SJSA1 (cell line): Measurements from ENCODE around the gene PEPD. TPM values are rescaled to one million over a fixed set of nuclear protein-coding genes. Genes with fewer than 3 reads are reported as not detected.

Source experiments
- DNase-seq, 2 experiments: peaks; one replicate each; pipeline ENCODE4 v3.0.0-alpha.2; 2015 to 2020; ENCODE audit warnings: low spot score in 2 of 2, low read depth in 1 of 2
- H3K27ac ChIP-seq: fragments of 250-450 bp; sonication (Bioruptor Pico); 2 replicates; pipeline ENCODE4 v1.5.1; 2020; ENCODE audit warnings: mild to moderate bottlenecking, moderate library complexity
- H3K27me3 ChIP-seq: fragments of 250-450 bp; sonication (Bioruptor Pico); replicated peaks from 2 replicates; pipeline ENCODE4 v1.5.1; 2020; ENCODE audit warnings: mild to moderate bottlenecking, moderate library complexity
- H3K36me3 ChIP-seq: fragments of 250-450 bp; sonication (Bioruptor Pico); 2 replicates; pipeline ENCODE4 v1.5.1; 2020; ENCODE audit warnings: mild to moderate bottlenecking
- H3K4me1 ChIP-seq: fragments of 250-450 bp; sonication (Bioruptor Pico); replicated peaks from 2 replicates; pipeline ENCODE4 v1.6.1; 2021; ENCODE audit warnings: mild to moderate bottlenecking
- H3K4me3 ChIP-seq: fragments of 250-450 bp; sonication (Bioruptor Pico); 2 replicates; pipeline ENCODE4 v1.5.1; 2020; ENCODE audit warnings: mild to moderate bottlenecking
- H3K9me3 ChIP-seq: fragments of 250-450 bp; sonication (Bioruptor Pico); replicated peaks from 2 replicates; pipeline ENCODE4 v1.5.1; 2020; ENCODE audit warnings: mild to moderate bottlenecking
- total RNA-seq: library from RNA; depleted of rRNA; stranded (reverse); fragments of >200 nt; shearing (Covaris generic); gene quantifications from 2 replicates; pipeline ENCODE4 v1.2.3, GENCODE V29; 2014

PEPD gene
- total RNA-seq, 1 experiment from 2014 or later = 137 TPM

DNA sequence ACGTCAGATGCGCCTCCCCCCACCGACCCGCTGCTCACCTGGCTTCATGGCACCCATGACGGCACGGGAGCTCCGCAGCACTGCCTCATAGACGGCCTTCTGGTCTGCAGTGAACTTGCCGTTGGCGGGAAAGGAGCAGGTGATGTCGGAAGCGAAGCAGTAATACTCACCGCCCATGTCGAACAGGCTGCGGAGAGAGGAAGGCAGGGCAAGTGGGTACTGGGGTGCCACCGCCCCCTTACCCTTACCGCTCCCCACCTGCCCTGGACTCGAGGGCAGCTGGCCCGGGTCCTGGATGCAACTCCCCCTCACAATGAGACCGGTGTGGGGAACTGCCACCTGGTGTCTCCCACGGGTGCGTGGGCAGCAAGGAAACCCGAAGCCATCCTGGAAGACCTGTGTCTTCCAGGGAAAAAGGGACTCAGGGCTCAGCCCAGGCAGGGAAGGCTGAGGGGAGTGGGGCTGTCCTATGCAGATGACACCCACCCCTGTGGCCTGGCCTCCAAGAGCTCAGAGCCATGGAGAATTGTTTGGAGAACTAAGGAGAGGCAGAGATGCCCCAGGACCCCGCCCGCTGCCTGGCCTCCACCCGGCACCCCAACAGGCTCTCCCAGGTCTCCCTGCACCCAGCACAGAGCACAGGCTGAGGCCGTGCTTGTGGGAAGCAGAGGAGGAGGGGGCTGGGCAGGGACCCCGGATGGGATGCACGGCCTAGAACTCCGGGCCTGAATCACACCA is 119.7 kb downstream of the PEPD start:
- H3K4me3 ChIP-seq = no peak overlapping the region
- no peak overlapping the region for H3K27ac ChIP-seq
- H3K9me3 ChIP-seq = no peaks in the 10 kb centered on the region
- DNase-seq = no peak
- H3K4me1 ChIP-seq = peaks cover 48% of the 10 kb centered on the region
- peaks cover 35% of the 10 kb centered on the region for H3K36me3 ChIP-seq
- no peaks in the 10 kb centered on the region for H3K27me3 ChIP-seq

DNA sequence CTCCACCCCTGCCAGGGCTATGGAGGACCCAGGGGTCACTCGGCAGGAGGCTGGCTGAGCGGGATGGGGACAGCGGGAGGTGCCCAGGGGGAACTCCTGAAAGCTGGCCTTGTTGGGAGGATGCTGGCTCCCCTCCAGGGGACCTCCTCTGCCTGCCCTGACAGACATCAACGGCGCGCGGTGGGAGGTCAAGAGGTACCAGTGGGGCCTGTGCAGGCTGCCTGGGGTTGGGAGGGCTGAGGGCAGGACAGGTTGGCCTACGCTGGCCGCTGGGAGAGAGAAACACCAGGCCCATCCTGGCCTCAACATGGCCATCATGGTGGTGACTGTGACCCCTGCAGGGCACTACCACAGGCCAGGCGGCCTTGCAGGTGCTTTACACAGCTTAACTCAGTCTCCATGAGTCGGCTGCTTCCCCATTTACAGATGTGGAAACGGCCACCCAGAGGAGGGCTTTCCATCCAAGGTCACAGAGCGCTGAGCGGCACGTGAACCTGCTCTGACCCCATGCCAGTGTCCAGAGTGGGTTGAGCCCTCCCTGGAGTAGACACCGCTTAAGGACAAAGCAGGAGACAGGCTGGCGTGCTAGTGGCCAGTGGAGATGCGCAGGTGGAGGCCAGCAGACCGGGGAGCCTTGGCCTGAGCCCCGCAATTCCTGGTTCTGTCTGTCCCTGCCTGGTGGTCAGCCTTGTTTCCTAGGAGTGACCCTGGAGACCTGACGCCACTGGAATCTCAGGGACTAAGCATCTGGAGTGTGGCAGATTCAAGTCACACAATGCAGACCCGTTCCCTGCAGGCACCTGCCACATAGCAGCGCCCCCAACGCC is 120.5 kb downstream of the PEPD start:
- H3K4me1 ChIP-seq = peaks cover 51% of the 10 kb centered on the region
- H3K9me3 ChIP-seq = no peaks in the 10 kb centered on the region
- no peak overlapping the region for H3K4me3 ChIP-seq
- peaks cover 28% of the 10 kb centered on the region for H3K36me3 ChIP-seq
- no peaks in the 10 kb centered on the region for H3K27me3 ChIP-seq
- no peak for DNase-seq
- H3K27ac ChIP-seq = no peak overlapping the region

DNA sequence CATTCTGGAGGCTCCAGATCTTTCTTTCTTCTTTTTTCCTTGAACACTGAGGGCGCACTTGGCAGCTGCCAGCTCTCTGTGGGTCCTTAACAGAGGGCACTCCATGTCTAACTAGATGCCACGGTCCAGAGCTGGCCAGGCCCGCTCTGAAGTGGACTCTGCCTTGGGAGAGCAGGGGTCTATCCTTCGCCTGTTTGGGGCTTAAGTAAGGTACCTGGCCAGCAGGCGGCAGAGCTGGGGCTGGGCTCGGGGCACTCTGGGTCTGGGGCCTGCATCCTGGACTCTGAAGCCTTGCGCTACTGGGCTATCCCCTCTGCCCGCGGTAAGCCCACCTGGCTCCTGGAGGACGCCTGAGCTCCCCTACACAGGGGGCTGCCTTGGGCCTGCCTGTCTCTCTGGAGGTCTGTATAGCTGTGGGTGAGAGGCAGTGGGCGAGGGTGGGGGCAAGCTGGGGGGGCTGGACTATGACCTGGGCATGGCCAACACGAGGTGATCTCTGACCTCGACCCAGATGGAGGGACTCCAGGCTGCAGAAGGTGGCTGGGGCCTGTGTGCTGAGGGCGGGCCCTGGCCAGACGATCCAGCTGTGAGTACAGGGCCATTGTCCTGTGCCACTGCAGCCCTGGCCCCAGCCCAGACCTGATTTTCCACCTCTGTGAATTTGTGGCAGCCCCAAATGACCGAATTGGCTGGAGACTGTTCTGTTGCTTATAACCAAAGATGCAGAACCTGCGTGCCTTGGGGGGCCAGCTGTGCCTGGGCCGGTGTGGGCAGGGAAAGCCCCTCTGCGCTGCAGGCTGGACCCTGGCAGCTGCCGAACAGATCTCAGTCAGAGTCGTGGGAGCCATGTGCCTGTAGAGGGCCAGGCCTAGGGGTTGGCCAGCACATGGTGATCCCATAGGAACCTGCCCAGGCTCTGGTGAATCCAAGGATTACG is 121.6 kb downstream of the PEPD start:
- peaks cover 62% of the 10 kb centered on the region for H3K4me1 ChIP-seq
- no peaks in the 10 kb centered on the region for H3K9me3 ChIP-seq
- H3K27ac ChIP-seq = no peak overlapping the region

GRCh38 chr19:33399081-33399744 is 122.4 kb downstream of the PEPD start:
- H3K36me3 ChIP-seq = peaks cover 32% of the 10 kb centered on the region
- no peaks in the 10 kb centered on the region for H3K9me3 ChIP-seq
- peaks cover 64% of the 10 kb centered on the region for H3K4me1 ChIP-seq
- no peak for DNase-seq
- H3K27me3 ChIP-seq = no peaks in the 10 kb centered on the region
- no peak overlapping the region for H3K4me3 ChIP-seq
- H3K27ac ChIP-seq = no peak overlapping the region

More for the DNA sequence above, 121.6 kb downstream of the PEPD start:
- Histone ChIP-seq H3K27me3 (no peaks in the 10 kb centered on the region), H3K36me3 (peaks cover 30% of the 10 kb centered on the region), H3K4me3 (no peak overlapping the region)
- DNase-seq = no peak

DNA sequence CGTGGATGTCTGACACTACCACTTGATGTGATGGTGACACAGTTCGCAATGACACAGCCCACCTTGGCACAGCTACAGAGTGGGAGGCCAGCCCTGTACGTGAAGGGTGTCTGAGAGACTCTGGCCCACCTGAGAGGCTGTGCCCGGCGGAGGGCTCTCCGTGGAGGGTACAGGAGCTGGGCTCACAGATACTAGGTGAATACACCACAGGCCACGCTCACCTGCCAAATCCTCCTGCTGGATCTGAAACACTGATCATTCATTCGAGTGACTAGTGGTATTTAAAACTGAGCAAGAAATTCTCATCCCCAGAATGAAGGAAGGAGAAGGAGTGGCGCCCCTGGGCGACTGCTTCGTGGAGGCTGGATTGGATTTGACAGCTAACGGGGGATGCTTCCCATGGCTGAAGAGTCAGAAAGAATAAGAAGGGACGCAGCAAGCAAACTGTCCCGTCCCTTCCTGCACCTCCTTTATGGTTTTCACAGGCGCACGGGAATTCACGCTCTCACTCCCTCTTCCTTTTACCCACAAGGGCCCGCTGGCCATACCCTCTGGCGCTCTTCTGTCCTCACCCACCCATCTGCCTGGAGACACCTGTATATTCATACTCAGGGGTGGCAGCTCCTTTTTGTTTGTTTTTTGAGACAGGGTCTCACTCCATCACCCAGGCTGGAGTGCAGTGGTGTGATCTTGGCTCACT is 123.1 kb downstream of the PEPD start:
- Histone ChIP-seq H3K27ac (no peak overlapping the region), H3K4me1 (peaks cover 64% of the 10 kb centered on the region), H3K9me3 (no peaks in the 10 kb centered on the region), H3K4me3 (no peak overlapping the region), H3K36me3 (peaks cover 36% of the 10 kb centered on the region), H3K27me3 (no peaks in the 10 kb centered on the region)
- DNase-seq = no peak

DNA sequence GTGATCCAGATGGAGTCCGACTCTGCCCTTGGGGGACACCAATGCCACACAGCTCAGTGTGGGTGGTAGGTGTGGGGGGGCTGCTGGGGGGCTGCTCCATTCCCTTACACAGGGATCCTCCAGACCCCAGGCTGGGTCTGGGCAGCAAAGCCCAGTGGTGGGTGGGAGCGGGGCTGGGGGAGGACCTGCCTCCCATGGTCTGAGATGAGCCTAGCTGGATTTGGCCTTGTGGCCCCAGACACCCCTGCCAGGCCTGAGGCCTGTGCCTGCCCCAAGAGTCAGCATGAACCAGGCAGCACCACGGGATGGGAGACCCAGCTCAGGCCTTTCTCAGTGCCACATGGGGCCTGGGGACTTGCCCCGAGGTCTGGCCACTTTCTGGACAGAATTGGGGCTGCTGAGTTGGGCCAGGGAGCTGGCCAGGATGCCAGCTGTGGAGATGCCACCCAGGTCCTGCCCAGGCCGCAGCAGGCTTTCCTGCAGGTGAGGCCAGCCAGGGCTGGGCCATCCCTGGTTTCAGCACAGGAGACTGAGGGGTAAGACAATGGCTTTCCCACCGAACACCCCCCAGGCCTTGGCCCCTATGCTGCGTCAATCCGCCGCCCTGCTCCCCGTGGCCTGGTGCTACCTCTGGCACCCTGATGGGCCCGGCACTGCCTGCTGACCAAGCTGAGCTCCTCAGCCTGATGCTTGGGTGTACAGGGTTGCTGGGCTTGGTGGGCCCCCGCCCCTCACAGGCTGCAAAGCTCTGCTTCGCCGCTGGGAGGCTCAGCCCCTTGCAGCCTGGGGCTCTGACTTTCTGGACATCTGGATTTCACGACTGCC is 123.8 kb downstream of the PEPD start:
- DNase-seq = peak in 1 of 2 experiments; percentile 31
- H3K9me3 ChIP-seq = no peaks in the 10 kb centered on the region
- peaks cover 64% of the 10 kb centered on the region for H3K4me1 ChIP-seq
- H3K36me3 ChIP-seq = peaks cover 33% of the 10 kb centered on the region
- H3K27me3 ChIP-seq = no peaks in the 10 kb centered on the region
- H3K27ac ChIP-seq = peak overlapping the region; percentile 47
- H3K4me3 ChIP-seq = no peak overlapping the region

GRCh38 chr19:33396701-33397535 is 124.7 kb downstream of the PEPD start:
- Histone ChIP-seq H3K27me3 (no peaks in the 10 kb centered on the region), H3K27ac (peak overlapping the region; percentile 47), H3K9me3 (no peaks in the 10 kb centered on the region), H3K4me1 (peaks cover 67% of the 10 kb centered on the region), H3K36me3 (peaks cover 30% of the 10 kb centered on the region), H3K4me3 (no peak overlapping the region)
- peak; percentile 76 to 82 for DNase-seq

DNA sequence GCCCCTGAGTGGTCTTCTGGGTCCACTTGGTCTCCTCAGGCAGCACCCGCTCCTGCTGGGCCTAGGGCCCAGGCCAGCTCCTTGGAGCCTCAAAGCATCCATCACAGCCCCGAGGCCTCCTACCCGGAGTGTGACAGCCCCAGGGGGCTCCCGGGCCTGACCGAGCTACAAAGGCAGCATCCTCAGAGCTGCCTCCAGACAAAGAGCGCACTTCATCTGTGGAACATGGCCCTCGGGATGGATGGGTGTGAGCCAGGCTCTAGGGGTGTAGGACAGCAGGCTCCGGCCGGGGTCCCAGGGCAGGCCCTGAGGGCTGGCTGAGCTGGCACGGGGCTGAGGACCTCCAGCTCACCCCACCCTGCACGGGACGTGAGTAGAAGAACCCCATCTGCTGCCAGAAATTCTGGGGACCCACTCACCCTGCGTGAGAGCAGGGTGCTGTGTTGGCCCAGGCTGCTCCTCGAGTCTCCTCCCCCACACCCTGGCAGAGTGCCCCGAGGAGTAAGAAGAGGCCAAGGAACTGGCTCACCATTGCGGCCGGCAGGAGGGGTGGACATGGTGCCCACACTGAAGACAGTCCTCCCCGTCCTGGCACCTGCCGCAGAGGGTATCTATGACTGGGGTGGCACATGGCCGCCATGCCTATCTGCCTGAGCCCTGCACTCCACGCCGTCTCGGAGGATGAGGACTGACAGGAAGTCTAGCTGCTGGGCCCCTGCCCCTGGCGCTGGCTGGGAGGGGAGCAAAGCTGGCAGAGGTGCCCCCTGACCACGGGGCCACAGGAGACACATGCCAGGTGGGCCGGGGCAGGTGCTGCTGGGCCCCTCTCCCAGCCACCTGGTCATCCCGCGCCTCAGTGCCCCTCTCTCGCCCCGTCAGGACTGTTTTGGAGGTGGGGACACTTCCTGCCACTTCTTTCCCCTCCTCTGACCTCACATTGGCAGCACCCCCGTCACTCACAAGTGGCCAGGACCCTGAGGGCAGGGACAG is 125.7 kb downstream of the PEPD start:
- no peak overlapping the region for H3K4me3 ChIP-seq
- peaks cover 35% of the 10 kb centered on the region for H3K36me3 ChIP-seq
- H3K27ac ChIP-seq = peak overlapping the region; percentile 47; the same call in 1 of the 2 replicates
- peaks cover 78% of the 10 kb centered on the region for H3K4me1 ChIP-seq
- no peak for DNase-seq
- no peaks in the 10 kb centered on the region for H3K9me3 ChIP-seq
- H3K27me3 ChIP-seq = no peaks in the 10 kb centered on the region

- no peak for DNase-seq
- no peak overlapping the region for H3K4me3 ChIP-seq
- H3K27ac ChIP-seq = peak overlapping the region; percentile 47
- H3K36me3 ChIP-seq = peaks cover 34% of the 10 kb centered on the region
- H3K4me1 ChIP-seq = peaks cover 87% of the 10 kb centered on the region
- H3K27me3 ChIP-seq = no peaks in the 10 kb centered on the region
- no peaks in the 10 kb centered on the region for H3K9me3 ChIP-seq
These were observed 126.6 kb downstream of the PEPD start for GRCh38 chr19:33394723-33395560.
